ENCODE data around the gene KCNT1. TPM values are rescaled to one million over a fixed set of nuclear protein-coding genes. Genes with fewer than 3 reads are reported as not detected.

KCNT1 gene
- total RNA-seq, 1 donor from 2014 or later = not detected

GRCh38 chr9:135726138-135726853 is 24.3 kb downstream of the KCNT1 start:
- peak; percentile 8 to 20 for DNase-seq (ENCODE audit: low read depth in 2 of 2)

- DNase-seq (ENCODE audit: low read depth in 2 of 2) = no peak
These were observed 25.4 kb downstream of the KCNT1 start for GRCh38 chr9:135727257-135727875.

- no peak for DNase-seq (ENCODE audit: low read depth in 2 of 2)
These were observed 26.6 kb downstream of the KCNT1 start for GRCh38 chr9:135728436-135729110.

- no peak for DNase-seq (ENCODE audit: low read depth in 2 of 2)
These were observed 27.5 kb downstream of the KCNT1 start for GRCh38 chr9:135729480-135729879.

GRCh38 chr9:135731454-135731853 is 29.5 kb downstream of the KCNT1 start:
- DNase-seq (ENCODE audit: low read depth in 2 of 2) = no peak

GRCh38 chr9:135732569-135733257 is 30.7 kb downstream of the KCNT1 start:
- DNase-seq (ENCODE audit: low read depth in 2 of 2) = no peak

GRCh38 chr9:135734616-135735144 is 32.7 kb downstream of the KCNT1 start:
- no peak for DNase-seq (ENCODE audit: low read depth in 2 of 2)

GRCh38 chr9:135736272-135736978 is 34.4 kb downstream of the KCNT1 start:
- DNase-seq (ENCODE audit: low read depth in 2 of 2) = no peak

GRCh38 chr9:135736979-135737839 is 35.2 kb downstream of the KCNT1 start:
- DNase-seq (ENCODE audit: low read depth in 2 of 2) = no peak

GRCh38 chr9:135737840-135738521 is 36.0 kb downstream of the KCNT1 start:
- DNase-seq (ENCODE audit: low read depth in 2 of 2) = no peak

- no peak for DNase-seq (ENCODE audit: low read depth in 2 of 2)
These were observed 37.6 kb downstream of the KCNT1 start for GRCh38 chr9:135739271-135740220.

- DNase-seq (ENCODE audit: low read depth in 2 of 2) = no peak
These were observed 39.6 kb downstream of the KCNT1 start for GRCh38 chr9:135741276-135742219.

- DNase-seq (ENCODE audit: low read depth in 2 of 2) = no peak
These were observed 41.0 kb downstream of the KCNT1 start for GRCh38 chr9:135743021-135743420.

- no peak for DNase-seq (ENCODE audit: low read depth in 2 of 2)
These were observed 41.8 kb downstream of the KCNT1 start for GRCh38 chr9:135743546-135744332.

- DNase-seq (ENCODE audit: low read depth in 2 of 2) = no peak
These were observed 42.5 kb downstream of the KCNT1 start for GRCh38 chr9:135744333-135745070.

- no peak for DNase-seq (ENCODE audit: low read depth in 2 of 2)
These were observed 43.2 kb downstream of the KCNT1 start for GRCh38 chr9:135745189-135745588.
